HG02981 (cell line): ENCODE measurements around the gene PWP2.
A peak's percentile ranks its signal among the peaks of the same experiment; 100 is the strongest.
"Not testable (repeated sequence)": the region's sequence is repeated elsewhere in the genome, so short reads cannot be mapped to it uniquely, and the experiment has no call there.

Experiments
- ATAC-seq: cut with Tn5 transposase; IDR thresholded peaks from one replicate; pipeline ENCODE4 v1.9.1; 2021; ENCODE audit warnings: mild to moderate bottlenecking, moderate library complexity; ENCODE audit not compliant: unreplicated experiment

PWP2 gene

DNA sequence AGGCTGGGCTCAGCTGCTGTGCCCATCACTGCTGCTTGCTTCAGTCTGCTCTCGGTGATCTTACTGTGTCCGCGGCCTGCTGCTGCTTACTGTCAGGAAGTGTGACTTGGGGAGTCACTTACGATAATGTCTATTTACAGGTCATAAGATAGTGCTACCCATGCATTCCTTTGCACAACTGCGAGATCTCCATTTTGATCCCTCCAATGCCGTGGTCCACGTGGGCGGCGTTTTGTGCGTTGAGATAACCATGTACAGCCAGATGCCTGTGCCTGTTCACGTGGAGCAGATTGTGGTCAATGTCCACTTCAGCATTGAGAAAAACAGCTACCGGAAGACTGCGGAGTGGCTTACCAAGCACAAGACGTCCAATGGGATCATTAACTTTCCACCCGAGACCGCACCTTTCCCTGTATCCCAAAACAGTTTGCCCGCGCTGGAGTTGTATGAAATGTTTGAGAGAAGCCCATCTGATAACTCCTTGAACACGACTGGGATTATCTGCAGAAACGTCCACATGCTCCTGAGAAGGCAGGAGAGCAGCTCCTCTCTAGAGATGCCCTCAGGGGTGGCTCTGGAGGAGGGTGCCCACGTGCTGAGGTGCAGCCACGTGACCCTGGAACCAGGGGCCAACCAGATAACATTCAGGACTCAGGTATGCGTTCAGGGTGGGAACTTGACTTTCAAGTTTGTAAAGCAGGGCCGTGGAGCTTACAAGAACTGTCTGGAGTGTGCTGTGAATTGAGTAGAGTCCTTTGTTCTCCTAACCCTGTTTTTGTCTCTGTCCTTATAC, 24.4 kb upstream of the PWP2 start:
- no peak for ATAC-seq

DNA sequence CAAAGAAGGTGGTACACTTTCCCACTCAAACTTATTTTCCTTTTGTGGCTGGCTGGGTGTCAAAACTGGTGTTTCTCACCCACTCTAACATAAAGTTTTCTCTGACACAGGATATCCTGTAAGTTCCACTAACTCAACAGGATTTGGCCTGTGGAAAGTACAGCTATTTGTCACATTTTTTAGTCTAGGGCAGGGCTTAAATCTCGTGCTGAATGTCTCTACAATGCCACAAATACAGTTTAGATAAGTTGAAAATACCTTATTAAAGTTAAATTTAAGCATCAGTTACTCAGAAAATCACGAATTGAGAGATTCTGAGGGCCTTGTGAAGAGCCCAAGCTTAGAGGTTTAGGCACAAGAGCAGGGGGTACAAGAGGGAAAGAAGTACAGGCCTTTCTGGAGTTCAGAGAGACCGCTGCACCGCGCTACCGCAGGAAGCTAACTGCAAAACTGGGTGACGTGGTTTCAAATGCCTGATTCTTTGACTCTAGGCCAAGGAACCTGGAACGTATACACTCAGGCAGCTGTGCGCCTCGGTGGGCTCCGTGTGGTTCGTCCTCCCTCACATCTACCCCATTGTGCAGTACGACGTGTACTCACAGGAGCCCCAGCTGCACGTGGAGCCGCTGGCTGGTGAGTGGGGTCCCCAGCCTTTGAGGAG, 23.4 kb upstream of the PWP2 start:
- ATAC-seq: no peak

DNA sequence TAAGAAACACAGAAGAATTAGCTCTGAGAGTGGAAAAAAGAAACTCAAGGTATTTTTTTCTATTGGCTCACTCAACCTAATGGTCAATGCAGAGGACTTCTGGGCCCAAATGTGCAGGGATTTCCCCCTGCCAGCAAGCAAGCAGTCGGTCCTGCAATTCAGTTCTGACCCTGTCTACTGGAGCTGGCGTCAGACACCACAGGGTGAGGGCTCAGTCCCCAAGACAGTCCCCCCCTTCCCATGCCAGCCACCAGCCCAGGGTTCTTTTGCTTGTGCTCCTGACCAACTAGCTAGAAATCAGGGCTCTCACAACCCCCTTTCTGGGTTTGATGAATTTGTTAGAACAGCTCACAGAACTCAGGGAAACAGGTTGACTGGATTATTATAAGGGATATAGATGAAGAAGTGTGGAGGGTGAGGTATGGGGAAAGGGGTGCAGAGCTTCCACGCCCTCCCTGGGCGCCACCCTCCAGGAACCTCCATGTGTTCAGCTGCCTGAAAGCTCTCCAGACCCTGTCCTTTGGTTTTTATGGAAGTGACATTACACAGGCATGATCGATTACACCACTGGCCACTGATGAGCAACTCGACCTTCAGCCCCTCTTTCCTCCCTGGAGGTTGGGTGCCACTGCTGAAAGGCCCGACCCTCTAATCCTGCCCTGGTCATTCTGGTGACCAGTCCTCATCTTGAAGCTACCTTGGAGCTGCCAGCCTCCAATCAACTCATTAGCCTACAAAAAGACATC, 22.5 kb upstream of the PWP2 start:
- ATAC-seq: no peak

DNA sequence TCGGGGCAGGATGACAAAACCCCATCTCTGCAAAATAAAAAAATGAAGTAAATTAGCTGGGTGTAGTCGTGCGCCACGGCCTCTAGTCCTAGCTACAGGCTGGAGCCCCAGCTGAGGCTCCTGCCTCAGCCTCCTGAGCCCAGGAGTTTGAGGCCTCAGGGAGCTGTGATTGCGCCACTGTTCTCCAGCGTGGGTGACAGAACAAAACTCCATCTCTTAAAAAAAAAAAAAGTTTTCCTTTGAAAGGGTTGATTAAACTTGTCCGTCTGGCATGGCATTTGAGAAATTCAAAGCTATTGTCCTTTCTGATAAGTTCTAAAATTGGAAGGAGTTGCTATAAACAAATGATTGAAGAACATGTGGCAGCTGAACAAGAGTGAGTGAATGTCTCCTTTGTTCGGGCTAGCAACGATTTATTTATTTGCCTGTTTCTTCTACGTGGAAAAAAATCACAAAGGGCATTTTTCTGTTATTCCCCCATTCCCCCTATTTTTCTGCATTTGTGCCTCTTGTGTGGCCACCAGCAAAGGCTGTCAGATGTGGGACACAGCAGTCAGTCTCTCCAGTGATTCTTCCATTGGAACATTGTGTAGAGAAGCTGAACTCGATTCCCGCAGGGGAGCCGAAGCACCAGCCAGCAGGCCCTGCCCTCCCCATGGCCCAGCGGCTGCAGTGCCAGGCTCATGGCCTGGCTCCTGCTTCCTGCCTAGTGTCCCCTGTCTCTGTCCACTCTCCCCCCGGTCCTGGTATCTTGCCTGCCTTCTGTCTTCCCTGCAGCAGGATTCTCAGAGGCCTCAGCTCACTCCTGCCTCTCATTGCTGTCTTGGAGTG, 21.5 kb upstream of the PWP2 start:
- ATAC-seq: no peak

DNA sequence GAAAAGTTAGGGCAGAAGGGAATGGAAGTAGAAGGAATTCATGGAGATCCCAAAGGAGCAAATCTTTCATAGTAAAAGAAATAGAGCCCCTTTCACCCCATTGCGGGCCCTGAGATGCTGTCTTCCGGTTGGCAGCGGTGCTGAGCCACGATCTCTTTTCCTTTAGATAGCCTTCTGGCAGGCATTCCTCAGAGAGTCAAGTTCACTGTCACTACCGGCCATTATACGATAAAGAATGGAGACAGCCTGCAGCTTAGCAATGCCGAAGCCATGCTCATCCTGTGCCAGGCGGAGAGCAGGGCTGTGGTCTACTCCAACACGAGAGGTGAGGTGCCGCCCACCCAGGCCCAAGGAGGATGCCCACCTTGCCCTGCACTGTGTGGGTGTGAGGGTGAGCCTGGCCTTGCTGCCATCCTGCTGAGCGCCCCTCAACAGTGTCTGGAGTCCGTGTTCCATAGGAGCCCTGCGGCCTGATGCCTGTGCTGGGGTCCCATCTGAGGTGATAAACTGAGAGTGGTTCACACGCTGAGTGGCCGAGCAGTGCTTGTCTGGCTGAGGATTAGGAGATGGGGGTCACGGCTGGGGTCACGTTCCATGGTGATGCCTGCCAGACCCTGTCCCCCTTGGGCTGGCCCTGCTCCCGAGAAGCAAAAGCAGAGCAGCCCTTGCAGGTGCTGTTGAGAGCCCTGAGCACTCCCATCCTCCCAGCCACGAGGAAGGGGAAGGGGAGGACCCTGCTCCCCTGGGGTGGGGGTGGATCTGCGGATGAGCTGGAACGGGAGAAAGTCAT, 20.4 kb upstream of the PWP2 start:
- ATAC-seq: no peak

DNA sequence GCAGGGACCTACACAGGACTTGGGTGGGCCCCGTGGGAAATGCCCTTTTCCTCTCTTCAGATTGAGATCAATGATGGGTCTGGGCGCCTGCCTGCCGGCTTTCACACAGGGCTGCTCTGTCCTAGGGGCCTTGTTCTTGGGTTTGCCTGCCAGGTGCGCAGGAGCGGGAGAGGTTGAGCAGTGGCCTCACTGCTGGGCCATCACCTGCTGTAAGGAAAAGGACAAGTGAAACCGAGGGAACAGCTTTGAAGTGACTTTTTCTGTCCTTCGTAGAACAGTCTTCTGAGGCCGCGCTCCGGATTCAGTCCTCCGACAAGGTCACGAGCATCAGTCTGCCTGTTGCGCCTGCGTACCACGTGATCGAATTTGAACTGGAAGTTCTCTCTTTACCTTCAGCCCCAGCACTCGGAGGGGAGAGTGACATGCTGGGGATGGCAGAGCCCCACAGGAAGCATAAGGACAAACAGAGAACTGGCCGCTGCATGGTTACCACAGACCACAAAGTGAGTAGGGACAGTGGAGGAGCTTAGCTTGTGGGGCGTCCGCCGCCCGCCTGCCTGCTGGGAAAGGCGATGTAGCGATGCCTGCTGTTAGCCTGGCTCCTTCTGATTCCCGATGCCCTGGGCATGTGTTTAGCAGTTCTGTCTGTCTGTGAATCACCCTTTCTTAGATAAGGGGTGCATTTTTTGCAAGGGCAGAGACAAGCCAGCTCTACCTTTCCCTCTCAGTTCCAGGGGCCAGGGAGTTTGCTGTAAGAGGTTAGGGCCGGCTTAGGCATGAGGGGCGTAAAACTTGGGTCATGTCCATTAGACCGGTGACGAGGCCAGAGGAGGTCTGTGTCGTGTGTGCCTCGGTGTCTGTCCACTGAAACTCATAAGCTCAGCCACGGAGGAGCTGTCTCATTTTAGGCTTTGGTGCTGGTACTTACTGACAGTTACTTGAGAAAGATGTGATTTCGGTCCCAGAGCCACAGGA, 19.5 kb upstream of the PWP2 start:
- no peak for ATAC-seq

DNA sequence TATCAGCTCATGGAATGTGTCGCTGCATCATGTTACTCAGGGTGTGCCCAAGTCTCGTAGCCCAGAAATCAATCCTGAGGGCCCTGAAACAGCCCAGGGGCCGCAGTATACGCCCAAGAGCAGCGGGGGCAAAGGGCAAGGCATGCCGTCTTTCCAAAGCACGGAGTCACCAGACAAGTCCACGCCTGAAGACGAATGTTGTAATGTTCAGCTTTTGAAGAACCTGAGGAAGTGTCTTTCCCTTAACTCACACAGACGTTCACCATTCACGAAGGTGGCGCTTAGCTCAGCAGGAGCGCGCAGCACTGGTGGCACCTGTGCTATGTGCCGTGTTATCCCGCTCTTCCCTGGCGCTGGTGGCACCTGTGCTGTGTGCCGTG, 18.8 kb upstream of the PWP2 start:
- ATAC-seq: no peak

DNA sequence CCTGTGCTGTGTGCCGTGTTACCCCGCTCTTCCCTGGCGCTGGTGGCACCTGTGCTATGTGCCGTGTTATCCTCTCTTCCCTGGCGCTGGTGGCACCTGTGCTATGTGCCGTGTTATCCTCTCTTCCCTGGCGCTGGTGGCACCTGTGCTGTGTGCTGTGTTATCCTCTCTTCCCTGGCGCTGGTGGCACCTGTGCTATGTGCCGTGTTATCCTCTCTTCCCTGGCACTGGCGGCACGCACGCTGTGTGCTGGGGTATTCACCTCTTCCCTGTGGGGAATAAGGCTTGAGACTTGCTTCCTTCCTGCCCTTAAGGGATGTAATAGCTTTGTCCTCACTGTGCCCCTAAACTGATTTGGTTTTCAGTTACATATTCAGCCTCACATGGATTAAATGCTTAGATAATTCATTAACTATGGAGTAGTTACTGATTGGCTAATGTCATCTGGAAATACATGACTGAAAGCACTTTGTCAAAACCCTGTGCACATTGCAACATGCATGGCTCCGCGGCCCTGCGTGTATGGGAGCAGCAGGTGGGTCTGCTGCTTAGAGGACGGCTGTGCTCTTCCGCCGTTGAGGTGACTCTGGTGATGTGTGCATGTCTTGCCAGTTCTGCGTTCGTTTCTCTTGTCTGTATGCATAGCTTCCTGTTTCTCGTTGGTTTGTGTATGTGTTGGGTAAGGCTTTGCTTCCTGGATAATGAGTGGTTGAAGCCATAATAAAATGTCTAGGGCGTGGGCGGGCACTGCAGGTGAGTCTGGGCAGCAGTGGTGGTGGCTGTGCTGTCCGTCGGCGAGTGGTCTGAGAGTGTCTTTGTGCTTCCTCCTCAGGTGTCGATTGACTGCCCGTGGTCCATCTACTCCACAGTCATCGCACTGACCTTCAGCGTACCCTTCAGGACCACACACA, 17.9 kb upstream of the PWP2 start:
- peak; percentile 70 for ATAC-seq

DNA sequence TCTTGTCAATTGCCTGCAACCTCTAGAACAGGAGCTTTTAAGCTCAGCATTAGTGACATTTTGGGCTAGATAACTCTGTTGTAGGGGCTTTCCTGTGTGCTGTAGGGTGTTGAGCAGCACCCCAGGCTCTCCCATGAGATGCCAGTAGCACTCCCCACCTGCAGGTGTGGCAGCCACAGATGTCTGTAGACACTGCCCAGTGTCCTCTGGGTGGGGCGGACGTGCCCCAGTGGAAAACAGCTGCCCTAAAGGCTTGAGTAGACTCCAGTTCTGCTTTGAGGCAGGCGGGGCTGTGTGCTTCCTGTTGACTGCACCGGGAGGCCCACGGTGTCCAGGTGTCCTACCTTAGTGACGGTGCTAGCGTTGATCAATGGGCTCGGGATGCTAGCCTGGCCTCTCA, 16.9 kb upstream of the PWP2 start:
- ATAC-seq: no peak

DNA sequence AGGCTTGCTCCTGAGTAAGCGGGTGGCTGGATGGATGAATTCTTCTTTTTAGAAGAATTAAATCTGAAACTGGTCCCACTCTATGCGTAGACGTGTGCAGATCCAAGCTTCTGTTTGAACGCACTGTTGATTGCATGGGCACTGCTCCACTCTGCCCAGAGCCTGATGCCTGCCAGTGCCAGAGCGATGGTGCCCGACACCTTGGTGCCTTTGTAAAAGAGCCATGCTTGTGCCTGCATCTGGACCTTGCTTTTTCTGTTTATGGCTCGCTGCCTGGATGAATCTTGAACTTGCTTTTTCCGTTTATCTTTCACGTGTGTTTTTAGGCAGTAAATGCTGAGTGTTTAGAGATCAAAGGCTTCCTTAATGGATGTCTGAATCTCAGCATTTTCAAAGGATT, 15.0 kb upstream of the PWP2 start:
- ATAC-seq: no peak

DNA sequence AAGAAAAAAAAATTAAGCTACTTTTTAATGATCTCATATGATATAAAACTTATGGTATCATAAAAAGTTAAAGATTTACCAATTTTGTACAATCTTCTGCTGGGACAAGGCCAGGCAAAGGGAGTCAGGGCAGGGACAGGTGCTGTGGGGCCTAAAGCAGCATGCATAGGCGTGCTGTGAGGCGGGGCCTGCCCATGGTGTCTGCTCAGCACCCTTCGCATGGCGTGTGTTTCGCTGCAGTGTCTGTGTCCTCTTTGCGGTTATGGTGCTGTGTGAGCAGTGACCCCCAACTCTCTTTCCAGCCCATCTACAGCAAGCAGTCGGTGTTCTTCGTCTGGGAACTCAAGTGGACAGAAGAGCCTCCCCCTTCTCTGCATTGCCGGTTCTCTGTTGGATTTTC, 13.4 kb upstream of the PWP2 start:
- no peak for ATAC-seq

DNA sequence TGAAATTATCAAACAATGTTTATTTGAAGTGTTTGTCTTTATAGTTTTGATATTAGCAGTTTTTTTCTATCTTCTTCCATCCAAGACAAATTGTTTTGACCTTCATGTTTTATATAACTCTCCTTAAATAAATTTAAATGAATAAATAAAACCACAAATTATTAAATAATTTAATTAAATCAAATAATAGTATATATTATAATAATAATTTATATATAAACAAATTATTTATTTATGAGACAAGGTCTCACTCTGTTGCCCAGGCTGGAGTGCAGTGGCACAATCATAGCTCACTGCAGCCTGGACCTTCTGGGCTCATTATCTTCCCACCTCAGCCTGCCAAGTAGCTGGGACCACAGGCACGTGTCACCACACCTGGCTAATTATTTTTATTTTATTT, 12.4 kb upstream of the PWP2 start:
- ATAC-seq: no peak

DNA sequence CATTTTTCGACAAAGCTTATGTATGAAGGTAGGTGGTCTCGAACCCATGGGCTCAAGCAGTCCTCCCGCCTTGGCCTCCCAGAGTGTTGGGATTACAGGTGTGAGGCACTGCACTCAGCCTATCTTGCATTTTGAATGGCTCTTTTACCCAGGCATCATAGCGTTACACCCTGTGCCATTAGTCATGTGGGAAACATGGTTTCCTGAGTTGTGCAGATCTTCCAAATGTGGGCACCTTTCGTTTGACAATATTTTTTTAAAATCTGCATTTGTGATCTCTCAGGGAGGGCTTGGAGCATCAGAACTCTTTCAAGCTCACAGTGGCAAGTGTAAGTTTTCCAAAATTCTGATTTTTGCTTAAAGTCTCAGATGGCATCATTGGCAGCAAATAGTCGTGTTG, 8.7 kb upstream of the PWP2 start:
- not testable (repeated sequence) for ATAC-seq

DNA sequence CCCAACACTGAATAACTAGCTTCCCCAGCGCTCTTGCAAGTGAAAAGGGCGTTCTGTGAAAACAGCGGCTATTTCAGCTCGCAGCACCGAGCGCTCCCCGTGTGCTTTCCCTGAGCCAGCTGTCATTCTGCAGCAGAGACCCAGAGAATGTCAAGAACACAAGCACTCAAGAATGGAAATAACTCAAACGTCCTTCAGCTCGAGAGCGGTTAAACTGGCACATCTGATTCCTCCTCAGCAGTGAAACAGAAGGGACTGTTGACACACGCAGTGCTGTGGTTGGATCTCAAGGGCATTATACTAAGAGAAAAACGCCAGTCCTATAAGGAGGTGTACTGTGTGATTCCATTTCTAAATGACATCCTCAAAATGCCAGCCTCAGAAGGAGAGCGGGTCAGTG, 8.2 kb upstream of the PWP2 start:
- ATAC-seq: not testable (repeated sequence)

DNA sequence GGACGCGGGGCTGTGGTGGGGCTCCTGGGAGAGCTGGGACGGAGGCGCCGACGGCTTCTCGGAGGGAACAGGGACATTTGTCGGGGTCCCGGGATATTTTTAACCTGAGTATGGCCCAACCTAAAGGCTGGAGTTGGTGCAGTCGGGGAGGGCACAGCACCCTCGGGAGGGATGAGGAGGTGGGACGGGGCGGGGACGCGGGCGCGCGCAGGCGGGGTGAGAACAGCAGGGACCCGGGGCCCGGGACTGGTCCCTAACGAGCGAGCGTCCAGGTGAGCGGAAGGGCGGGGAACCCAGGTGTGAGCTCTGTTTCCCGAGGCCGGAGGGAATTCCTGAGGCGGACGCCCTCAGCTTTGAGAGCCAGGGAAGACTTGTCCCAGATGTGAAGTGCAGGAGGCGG, 390 bp downstream of the PWP2 start:
- not testable (repeated sequence) for ATAC-seq

DNA sequence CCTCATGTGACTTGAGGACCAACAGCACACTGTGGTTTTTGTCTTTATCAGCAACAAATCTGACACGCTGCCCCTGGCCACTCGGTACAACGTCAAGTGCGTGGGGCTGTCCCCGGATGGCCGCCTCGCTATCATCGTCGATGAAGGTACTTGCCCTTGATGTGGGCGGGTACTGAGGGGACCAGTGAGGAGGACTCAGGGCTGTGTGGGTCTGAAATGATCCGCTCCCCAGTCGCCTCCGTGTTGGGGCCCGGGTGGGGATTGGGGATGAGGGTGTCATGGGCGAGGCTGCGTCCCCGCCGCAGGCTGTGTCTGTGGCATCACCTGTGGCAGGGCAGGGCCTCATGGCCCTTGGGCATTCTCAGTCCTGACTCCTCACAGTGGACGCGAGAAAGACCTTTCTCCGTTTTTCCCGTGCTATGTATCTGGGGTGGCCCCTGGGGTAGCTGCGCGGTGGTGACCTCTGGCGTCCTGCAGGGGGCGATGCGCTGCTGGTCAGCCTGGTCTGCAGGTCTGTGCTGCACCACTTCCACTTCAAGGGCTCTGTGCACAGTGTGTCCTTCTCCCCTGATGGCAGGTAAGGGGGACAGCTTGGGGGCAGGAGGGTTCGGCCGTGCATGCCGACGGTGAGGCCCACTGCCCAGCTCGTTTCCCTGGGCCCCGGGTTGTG, 6.6 kb downstream of the PWP2 start:
- not testable (repeated sequence) for ATAC-seq

DNA sequence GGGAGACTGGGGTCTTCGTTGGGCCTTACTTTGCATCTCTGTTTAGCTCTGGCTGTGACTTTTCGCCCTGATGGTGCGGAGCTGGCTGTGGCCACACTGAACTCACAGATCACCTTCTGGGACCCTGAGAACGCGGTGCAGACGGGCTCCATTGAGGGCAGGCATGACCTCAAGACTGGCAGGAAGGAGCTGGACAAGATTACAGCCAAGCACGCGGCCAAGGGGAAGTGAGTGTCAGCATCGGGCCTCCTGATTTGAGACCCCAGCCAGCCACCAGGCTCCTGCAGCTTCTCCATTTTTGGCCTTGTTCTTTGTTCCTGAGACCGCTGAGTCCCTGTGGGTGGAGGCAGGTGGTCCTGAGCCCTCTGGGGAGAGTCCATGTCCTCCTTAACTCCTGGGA, 14.9 kb downstream of the PWP2 start:
- ATAC-seq: not testable (repeated sequence)

DNA sequence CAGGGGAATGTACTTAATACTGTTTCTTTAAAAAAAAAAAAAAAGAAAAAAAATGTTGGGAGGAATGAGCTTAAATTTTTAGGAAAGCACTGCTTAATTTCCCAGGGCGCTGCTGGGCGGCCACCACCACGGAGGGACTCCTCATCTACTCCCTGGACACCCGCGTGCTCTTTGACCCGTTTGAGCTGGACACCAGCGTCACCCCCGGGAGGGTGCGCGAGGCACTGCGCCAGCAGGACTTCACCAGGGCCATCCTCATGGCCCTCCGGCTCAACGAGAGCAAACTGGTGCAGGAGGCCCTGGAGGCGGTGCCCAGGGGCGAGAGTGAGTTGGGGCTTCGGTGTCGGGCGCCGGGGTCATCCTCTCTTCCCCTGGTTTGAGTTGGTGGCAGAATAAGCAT, 20.6 kb downstream of the PWP2 start:
- not testable (repeated sequence) for ATAC-seq
